Loucy (cell line): ENCODE measurements around the gene NUTM2F.
"Not testable (repeated sequence)": the region's sequence is repeated elsewhere in the genome, so short reads cannot be mapped to it uniquely, and the experiment has no call there.

Source experiments
- H2AFZ ChIP-seq: fragments of 200-600 bp; sonication (generic); 2 replicates; pipeline ENCODE4 v1.6.0; 2016; ENCODE audit warnings: antibody characterized with exemption, mild to moderate bottlenecking, low read length, moderate library complexity
- H3F3A ChIP-seq: fragments of 200-600 bp; 2 replicates; pipeline ENCODE4 v1.6.0; 2016; ENCODE audit warnings: antibody characterized with exemption, low read depth, mild to moderate bottlenecking
- H3K27me3 ChIP-seq: fragments of 200-600 bp; sonication (generic); 2 replicates; pipeline ENCODE4 v1.6.1; 2014; ENCODE audit warnings: low read length, mild to moderate bottlenecking; ENCODE audit not compliant: insufficient read depth, poor library complexity, severe bottlenecking
- H3K36me3 ChIP-seq: fragments of 200-600 bp; sonication (generic); 2 replicates; pipeline ENCODE4 v1.6.1; 2016; ENCODE audit warnings: low read length; ENCODE audit not compliant: insufficient read depth
- H3K4me1 ChIP-seq: fragments of 200-600 bp; sonication (generic); 2 replicates; pipeline ENCODE4 v1.5.1; 2014; ENCODE audit warnings: low read length, mild to moderate bottlenecking; ENCODE audit not compliant: insufficient read depth, poor library complexity, severe bottlenecking
- H3K4me2 ChIP-seq: fragments of 200-600 bp; sonication (generic); 2 replicates; pipeline ENCODE4 v1.6.0; 2014; ENCODE audit warnings: antibody characterized with exemption, low read length, low read depth, mild to moderate bottlenecking; ENCODE audit not compliant: poor library complexity, severe bottlenecking
- H3K4me3 ChIP-seq: fragments of 200-600 bp; sonication (generic); 2 replicates; pipeline ENCODE4 v1.5.1; 2014; ENCODE audit warnings: low read length, mild to moderate bottlenecking, mixed read lengths; ENCODE audit not compliant: poor library complexity, severe bottlenecking
- H3K79me2 ChIP-seq: fragments of 200-600 bp; sonication (generic); 2 replicates; pipeline ENCODE4 v1.6.1; 2014; ENCODE audit warnings: low read length; ENCODE audit not compliant: insufficient read depth
- H3K9ac ChIP-seq: fragments of 200-600 bp; sonication (generic); 2 replicates; pipeline ENCODE4 v1.6.0; 2014; ENCODE audit warnings: mild to moderate bottlenecking, low read depth, low read length, moderate library complexity; ENCODE audit not compliant: poor library complexity, severe bottlenecking
- H3K9me2 ChIP-seq: fragments of 200-600 bp; sonication (generic); replicated peaks from 2 replicates; pipeline ENCODE4 v1.6.1; 2016; ENCODE audit warnings: low read depth, low read length, mixed read lengths
- H3K9me3 ChIP-seq: fragments of 200-600 bp; sonication (generic); 2 replicates; pipeline ENCODE4 v1.6.1; 2014; ENCODE audit warnings: mild to moderate bottlenecking, antibody characterized with exemption, low read length, low read depth; ENCODE audit not compliant: insufficient read depth
- H4K20me1 ChIP-seq: fragments of 200-600 bp; sonication (generic); 2 replicates; pipeline ENCODE4 v1.6.0; 2014; ENCODE audit warnings: antibody characterized with exemption, low read length, mild to moderate bottlenecking; ENCODE audit not compliant: insufficient read depth, poor library complexity, severe bottlenecking
- CTCF ChIP-seq: fragments of 200-600 bp; sonication (generic); conservative IDR thresholded peaks from 2 replicates; pipeline ENCODE4 v1.5.1; 2014; ENCODE audit warnings: mild to moderate bottlenecking, antibody characterized with exemption, low read length
- EZH2phosphoT487 ChIP-seq: fragments of 200-600 bp; IDR thresholded peaks from 2 replicates; pipeline ENCODE4 v1.6.1; 2018; ENCODE audit warnings: antibody characterized with exemption, mild to moderate bottlenecking, moderate library complexity, borderline replicate concordance

NUTM2F gene

GRCh38 chr9:94315034-94315984 is 13.1 kb downstream of the NUTM2F start:
- not testable (repeated sequence) for H3K9ac ChIP-seq, H3K9me2 ChIP-seq, H3K79me2 ChIP-seq, H3F3A ChIP-seq, H3K27me3 ChIP-seq, H3K4me3 ChIP-seq, H3K36me3 ChIP-seq, H2AFZ ChIP-seq, H3K9me3 ChIP-seq, H3K4me2 ChIP-seq, H3K4me1 ChIP-seq, H4K20me1 ChIP-seq

GRCh38 chr9:94303321-94303720 is 25.1 kb downstream of the NUTM2F start:
- Histone ChIP-seq H3K79me2 (no peaks in the 10 kb centered on the region), H4K20me1 (no peaks in the 10 kb centered on the region), H3K9ac (no peak overlapping the region), H3K36me3 (no peaks in the 10 kb centered on the region), H3K9me3 (no peaks in the 10 kb centered on the region), H3K4me3 (no peak overlapping the region), H3K4me2 (no peak overlapping the region), H3K9me2 (no peaks in the 10 kb centered on the region), H3K27me3 (no peaks in the 10 kb centered on the region), H3K4me1 (no peaks in the 10 kb centered on the region), H3F3A (no peaks in the 10 kb centered on the region), H2AFZ (no peak overlapping the region)
- TF ChIP-seq CTCF (no peak), EZH2phosphoT487 (no peak)

GRCh38 chr9:94302426-94302825 is 26.0 kb downstream of the NUTM2F start:
- no peaks in the 10 kb centered on the region for H3F3A ChIP-seq
- H3K36me3 ChIP-seq = no peaks in the 10 kb centered on the region
- no peak overlapping the region for H2AFZ ChIP-seq
- no peak overlapping the region for H3K9ac ChIP-seq
- H3K79me2 ChIP-seq = no peaks in the 10 kb centered on the region
- no peaks in the 10 kb centered on the region for H3K27me3 ChIP-seq
- TF ChIP-seq EZH2phosphoT487 = no peak
- no peak for TF ChIP-seq CTCF
- H4K20me1 ChIP-seq = no peaks in the 10 kb centered on the region
- no peaks in the 10 kb centered on the region for H3K4me1 ChIP-seq
- H3K9me3 ChIP-seq = no peaks in the 10 kb centered on the region
- H3K9me2 ChIP-seq = no peaks in the 10 kb centered on the region
- no peak overlapping the region for H3K4me3 ChIP-seq
- no peak overlapping the region for H3K4me2 ChIP-seq

GRCh38 chr9:94301583-94301982 is 26.9 kb downstream of the NUTM2F start:
- H2AFZ ChIP-seq = no peak overlapping the region
- H3K9me3 ChIP-seq = no peaks in the 10 kb centered on the region

More at GRCh38 chr9:94301583-94301982, 26.9 kb downstream of the NUTM2F start:
- no peaks in the 10 kb centered on the region for H3K27me3 ChIP-seq
- no peaks in the 10 kb centered on the region for H4K20me1 ChIP-seq
- H3K9ac ChIP-seq = no peak overlapping the region
- no peak overlapping the region for H3K4me3 ChIP-seq
- H3K9me2 ChIP-seq = no peaks in the 10 kb centered on the region
- H3F3A ChIP-seq = no peaks in the 10 kb centered on the region
- H3K36me3 ChIP-seq = no peaks in the 10 kb centered on the region
- no peak overlapping the region for H3K4me2 ChIP-seq
- TF ChIP-seq CTCF = no peak
- no peak for TF ChIP-seq EZH2phosphoT487
- no peaks in the 10 kb centered on the region for H3K79me2 ChIP-seq
- no peaks in the 10 kb centered on the region for H3K4me1 ChIP-seq
